ENCODE measurements around the gene SORCS2.

- TF ChIP-seq, protein P1, sequence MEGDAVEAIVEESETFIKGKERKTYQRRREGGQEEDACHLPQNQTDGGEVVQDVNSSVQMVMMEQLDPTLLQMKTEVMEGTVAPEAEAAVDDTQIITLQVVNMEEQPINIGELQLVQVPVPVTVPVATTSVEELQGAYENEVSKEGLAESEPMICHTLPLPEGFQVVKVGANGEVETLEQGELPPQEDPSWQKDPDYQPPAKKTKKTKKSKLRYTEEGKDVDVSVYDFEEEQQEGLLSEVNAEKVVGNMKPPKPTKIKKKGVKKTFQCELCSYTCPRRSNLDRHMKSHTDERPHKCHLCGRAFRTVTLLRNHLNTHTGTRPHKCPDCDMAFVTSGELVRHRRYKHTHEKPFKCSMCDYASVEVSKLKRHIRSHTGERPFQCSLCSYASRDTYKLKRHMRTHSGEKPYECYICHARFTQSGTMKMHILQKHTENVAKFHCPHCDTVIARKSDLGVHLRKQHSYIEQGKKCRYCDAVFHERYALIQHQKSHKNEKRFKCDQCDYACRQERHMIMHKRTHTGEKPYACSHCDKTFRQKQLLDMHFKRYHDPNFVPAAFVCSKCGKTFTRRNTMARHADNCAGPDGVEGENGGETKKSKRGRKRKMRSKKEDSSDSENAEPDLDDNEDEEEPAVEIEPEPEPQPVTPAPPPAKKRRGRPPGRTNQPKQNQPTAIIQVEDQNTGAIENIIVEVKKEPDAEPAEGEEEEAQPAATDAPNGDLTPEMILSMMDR (IDR thresholded peaks at IDR 0.05): no peak
- TF ChIP-seq POLR2A (IDR thresholded peaks at IDR 0.05): no peak
These were observed 461.4 kb downstream of the SORCS2 start for GRCh38 chr4:7653510-7654369.

Data from esophagus squamous epithelium (tissue), 4 donors.